Lower lobe of right lung (tissue), 2 donors: ENCODE results near the gene SREBF1. TPM values are rescaled to one million over a fixed set of nuclear protein-coding genes. Genes with fewer than 3 reads are reported as not detected.

Source experiments
- ATAC-seq, 2 donors: fragments of 200-7000 bp; cut with Tn5 transposase; one replicate each; pipeline ENCODE4 v1.9.1; 2020 to 2022; ENCODE audit warnings: mild to moderate bottlenecking in 2 of 2, moderate library complexity in 2 of 2
- DNase-seq: peaks from one replicate; pipeline ENCODE4 v3.0.0-alpha.2; 2020
- H3K27ac ChIP-seq: fragments of 200-600 bp; one replicate; pipeline ENCODE4 v1.8.0; 2022
- H3K27me3 ChIP-seq: fragments of 200-600 bp; one replicate; pipeline ENCODE4 v1.8.0; 2022; ENCODE audit warnings: low read depth
- H3K36me3 ChIP-seq: fragments of 200-600 bp; one replicate; pipeline ENCODE4 v1.8.0; 2022; ENCODE audit warnings: mild to moderate bottlenecking
- H3K4me1 ChIP-seq: fragments of 200-600 bp; one replicate; pipeline ENCODE4 v1.8.0; 2022
- H3K4me3 ChIP-seq: fragments of 200-600 bp; one replicate; pipeline ENCODE4 v1.8.0; 2022; ENCODE audit warnings: mild to moderate bottlenecking
- H3K9me3 ChIP-seq: fragments of 200-600 bp; one replicate; pipeline ENCODE4 v1.8.0; 2022
- intact Hi-C: fragments of 100-400 bp; cut with DNase I; formaldehyde crosslinking; loops from one replicate; pipeline ENCODE4 v1.11.0; 2022
- total RNA-seq: library from RNA; stranded (reverse); fragmentation: NEBNext Ultra II Directional; extraction: Animal tissue kit (Norgen Biotek cat#: 25700); gene quantifications from one replicate; pipeline ENCODE4 v1.2.1, GENCODE V29; 2021
- TF ChIP-seq, protein P1 (sequence below): fragments of 200-600 bp; IDR thresholded peaks from one replicate; pipeline ENCODE4 v1.8.0; 2022; ENCODE audit warnings: antibody characterized with exemption, mild to moderate bottlenecking
- donor health status: DM: no; HTN: yes; CAD: no; lungs with severe emphysema.

SREBF1 gene
- total RNA-seq, 1 donor from 2014 or later = 77.2 TPM

DNA sequence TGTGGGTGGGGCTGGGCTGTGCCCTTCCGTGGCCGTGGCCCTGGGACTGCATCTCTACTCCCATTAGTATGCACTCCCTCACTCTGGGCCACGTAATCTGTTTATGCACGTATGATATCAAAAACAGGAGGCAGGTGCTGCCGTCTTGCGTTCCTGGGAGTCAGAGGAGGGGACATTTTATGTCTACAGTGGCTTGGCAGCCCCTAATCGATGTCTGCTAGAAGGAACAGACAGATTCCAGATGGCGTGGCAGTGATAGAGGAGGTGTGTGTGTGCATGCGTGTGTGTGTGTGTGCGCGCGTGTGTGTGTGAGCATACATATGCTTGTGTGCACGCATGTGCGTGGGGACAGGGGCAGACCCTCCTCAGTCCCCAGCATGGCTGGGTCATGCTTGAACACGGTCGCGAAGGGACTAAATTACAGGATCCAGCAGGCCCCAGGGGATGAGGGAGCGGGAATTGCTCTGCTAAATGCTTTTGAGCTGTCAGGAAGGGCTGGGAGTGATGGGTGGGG is 44.7 kb downstream of the SREBF1 start:
- intact Hi-C loops = no loop called here
- Histone ChIP-seq H3K36me3 (peaks cover 37% of the 10 kb centered on the region), H3K27me3 (no peaks in the 10 kb centered on the region), H3K4me3 (no peak overlapping the region), H3K27ac (no peak overlapping the region), H3K9me3 (no peaks in the 10 kb centered on the region), H3K4me1 (peaks cover 21% of the 10 kb centered on the region)
- TF ChIP-seq, protein P1, sequence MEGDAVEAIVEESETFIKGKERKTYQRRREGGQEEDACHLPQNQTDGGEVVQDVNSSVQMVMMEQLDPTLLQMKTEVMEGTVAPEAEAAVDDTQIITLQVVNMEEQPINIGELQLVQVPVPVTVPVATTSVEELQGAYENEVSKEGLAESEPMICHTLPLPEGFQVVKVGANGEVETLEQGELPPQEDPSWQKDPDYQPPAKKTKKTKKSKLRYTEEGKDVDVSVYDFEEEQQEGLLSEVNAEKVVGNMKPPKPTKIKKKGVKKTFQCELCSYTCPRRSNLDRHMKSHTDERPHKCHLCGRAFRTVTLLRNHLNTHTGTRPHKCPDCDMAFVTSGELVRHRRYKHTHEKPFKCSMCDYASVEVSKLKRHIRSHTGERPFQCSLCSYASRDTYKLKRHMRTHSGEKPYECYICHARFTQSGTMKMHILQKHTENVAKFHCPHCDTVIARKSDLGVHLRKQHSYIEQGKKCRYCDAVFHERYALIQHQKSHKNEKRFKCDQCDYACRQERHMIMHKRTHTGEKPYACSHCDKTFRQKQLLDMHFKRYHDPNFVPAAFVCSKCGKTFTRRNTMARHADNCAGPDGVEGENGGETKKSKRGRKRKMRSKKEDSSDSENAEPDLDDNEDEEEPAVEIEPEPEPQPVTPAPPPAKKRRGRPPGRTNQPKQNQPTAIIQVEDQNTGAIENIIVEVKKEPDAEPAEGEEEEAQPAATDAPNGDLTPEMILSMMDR = no peak
- DNase-seq (no peak), ATAC-seq (no peak)

DNA sequence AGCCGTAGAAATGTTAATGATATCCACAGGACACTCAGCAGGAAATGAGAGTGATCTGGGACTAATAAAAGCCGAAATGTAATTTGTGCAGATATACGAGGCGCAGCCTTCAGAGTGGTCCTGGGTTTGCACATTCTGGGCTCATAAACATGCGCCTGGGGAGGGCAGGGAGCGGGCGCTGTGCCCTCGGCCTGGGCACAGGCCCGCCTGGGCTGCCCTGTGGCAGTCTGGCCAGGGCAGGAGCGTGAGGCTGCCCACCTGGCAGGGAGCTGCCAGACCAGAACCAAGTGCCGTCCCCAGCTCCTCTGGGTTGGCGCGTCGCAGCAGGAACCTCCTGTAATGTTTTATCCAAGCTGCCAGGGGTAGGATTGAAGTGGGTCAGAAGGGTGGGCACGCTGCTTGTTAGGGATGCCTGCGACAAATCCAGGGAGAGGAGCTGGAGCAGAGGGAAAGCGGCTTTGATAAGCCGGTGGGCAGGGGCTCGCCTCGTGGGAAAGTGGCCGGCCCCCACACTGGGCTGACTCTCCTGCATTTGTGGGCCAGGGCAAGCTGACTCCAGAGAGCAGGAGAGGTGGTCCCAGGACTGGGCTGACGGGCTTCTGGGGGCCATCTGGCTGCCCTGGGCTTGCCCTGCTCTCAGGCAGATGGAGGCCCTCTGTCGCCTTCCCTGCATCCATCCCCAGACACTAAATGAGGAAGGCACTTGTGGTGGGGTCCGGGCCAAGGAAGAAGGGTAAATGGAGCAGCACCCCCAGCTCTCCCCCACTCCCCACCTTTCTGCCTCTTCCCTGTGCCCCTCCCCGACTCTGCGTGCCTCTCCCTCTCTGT is 45.9 kb downstream of the SREBF1 start:
- intact Hi-C loops = no loop called here
- TF ChIP-seq, protein P1 = no peak
- Histone ChIP-seq H3K27me3 (no peaks in the 10 kb centered on the region), H3K9me3 (no peaks in the 10 kb centered on the region), H3K4me1 (peaks cover 21% of the 10 kb centered on the region), H3K4me3 (no peak overlapping the region), H3K36me3 (peaks cover 25% of the 10 kb centered on the region), H3K27ac (no peak overlapping the region)
- no peak for DNase-seq
- no peak for ATAC-seq

DNA sequence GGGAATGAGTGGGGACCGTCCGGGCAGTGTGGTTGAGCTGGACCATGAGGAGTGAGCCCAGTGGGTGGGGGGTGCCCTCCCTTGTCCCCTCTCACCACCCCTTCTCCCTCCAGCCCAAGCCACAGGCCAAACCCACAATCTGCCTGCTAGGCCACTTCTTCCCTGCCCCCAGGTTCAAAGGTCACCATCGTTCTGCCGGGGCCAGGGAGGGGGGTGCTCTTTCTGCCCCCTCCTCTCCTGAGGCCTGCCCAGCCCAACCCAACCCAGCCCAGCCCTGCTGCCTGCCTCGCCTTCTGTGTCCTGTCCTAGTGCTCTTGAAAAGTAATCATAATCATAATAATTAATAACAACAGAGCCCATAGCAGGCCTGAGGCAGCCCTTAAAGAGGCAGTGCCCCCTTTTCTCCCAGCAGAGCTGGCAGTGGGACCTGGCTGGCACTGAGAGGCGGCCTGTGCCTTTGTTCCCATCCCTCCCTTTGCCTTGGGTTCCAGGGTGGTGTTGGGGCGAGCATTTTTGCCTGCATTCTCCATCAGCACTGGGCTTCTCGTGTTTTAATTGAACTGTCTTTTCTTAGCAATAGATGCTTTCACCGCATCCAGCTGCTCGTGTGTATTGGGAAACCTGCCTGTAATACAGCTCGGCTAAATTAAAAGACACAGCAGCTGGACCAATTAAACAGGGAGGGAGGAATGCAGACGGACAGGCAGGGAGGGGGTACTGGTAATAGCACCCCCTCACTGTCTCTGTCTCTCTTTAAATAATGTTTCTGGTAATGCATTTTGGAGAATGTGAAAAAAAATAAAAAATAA is 46.8 kb downstream of the SREBF1 start:
- intact Hi-C loops = no loop called here
- H3K36me3 ChIP-seq = peaks cover 18% of the 10 kb centered on the region
- H3K4me3 ChIP-seq = no peak overlapping the region
- no peak for ATAC-seq
- DNase-seq = no peak
- no peaks in the 10 kb centered on the region for H3K27me3 ChIP-seq
- no peaks in the 10 kb centered on the region for H3K9me3 ChIP-seq
- no peak overlapping the region for H3K27ac ChIP-seq
- TF ChIP-seq, protein P1 = no peak
- H3K4me1 ChIP-seq = peaks cover 27% of the 10 kb centered on the region

DNA sequence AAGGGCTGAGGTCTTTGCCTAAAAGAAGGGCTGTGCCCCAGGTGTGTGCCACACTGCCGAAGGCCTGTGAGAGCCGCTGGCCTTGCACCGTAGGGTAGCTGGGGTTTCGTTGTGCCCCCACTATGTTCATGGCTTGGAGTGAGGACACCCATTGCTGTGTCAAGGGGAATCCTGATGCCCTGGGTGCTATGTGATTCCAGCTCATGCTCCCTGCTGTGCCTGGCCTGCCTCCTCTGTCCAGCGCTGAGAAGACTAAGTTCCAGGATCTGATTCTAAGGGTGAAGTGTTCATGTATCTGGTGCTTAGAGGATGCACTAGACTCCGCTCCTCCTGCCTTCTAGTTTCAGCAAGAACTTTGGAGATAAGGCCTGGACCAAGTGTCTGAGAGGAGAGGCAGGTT is 47.4 kb downstream of the SREBF1 start:
- Histone ChIP-seq H3K27me3 (no peaks in the 10 kb centered on the region), H3K4me1 (peaks cover 33% of the 10 kb centered on the region), H3K4me3 (no peak overlapping the region), H3K27ac (no peak overlapping the region), H3K36me3 (peaks cover 11% of the 10 kb centered on the region), H3K9me3 (no peaks in the 10 kb centered on the region)
- TF ChIP-seq, protein P1 = no peak
- DNase-seq = no peak
- no peak for ATAC-seq
- intact Hi-C loops = no loop called here

DNA sequence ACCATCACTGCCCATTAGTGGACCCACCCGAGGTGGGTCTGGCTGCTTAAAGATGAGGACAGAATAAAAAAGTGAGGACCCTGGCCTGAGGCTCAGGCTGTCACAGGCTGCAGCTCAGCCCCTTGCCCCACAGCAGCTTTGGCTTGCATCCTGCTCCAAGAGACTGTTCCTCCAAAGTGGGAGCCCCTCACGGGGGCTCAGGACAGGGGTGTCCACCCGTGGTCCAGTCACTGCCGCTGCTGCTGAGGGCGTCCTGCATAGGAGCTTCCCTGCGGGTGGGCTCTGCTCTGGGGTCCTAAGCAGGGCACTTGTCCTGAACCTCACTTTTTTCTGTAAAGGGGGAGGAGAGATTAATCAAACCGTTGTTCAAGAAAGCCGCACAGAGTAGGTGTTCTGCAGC is 47.8 kb downstream of the SREBF1 start:
- Histone ChIP-seq H3K9me3 (no peaks in the 10 kb centered on the region), H3K36me3 (peaks cover 7% of the 10 kb centered on the region), H3K4me3 (no peak overlapping the region), H3K27me3 (no peaks in the 10 kb centered on the region), H3K27ac (no peak overlapping the region), H3K4me1 (peaks cover 38% of the 10 kb centered on the region)
- intact Hi-C loops = no loop called here
- DNase-seq (no peak), ATAC-seq (no peak)
- TF ChIP-seq, protein P1 = no peak
